GM18907 (cell line): ENCODE results near the gene C22orf39.

Experiments
- ATAC-seq: cut with Tn5 transposase; IDR thresholded peaks from one replicate; pipeline ENCODE4 v1.9.1; 2021; ENCODE audit warnings: mild to moderate bottlenecking, moderate library complexity; ENCODE audit not compliant: unreplicated experiment

C22orf39 gene

DNA sequence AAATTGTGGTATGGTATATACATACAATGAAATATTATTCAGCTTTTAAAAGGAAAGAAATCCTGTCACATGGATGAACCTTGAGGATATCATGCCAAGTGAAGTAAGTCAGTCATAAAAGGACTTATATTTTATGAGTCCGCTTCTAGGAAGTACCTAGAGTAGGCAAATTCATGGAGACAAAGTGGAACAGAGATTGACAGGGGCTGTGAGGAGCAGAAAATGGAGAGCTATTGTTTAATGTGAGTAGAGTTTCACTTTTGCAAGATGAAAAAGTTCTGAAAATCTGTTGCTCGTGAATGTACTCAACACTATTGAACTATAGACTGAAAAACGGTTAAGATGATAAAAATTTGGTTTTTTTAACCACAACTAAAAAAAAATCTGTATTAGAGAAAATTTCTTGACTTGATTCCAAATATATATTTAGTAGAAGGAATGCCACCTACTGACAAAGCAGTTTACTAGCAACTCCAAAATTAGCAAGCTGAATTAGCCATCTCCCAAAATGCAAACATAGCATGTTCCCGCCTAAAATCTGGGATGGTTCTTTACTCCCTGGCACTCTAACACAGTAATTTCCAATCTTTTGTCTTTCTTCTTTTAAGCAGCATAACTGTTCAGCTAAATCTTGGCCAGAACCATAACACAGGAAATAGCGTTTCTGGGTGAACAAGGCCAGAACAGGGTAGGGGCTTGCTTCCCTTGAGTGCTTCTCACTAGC, 30.0 kb upstream of the C22orf39 start:
- ATAC-seq = no peak

- ATAC-seq = no peak
Measured at GRCh38 chr22:19476023-19476422, 28.5 kb upstream of the C22orf39 start.

DNA sequence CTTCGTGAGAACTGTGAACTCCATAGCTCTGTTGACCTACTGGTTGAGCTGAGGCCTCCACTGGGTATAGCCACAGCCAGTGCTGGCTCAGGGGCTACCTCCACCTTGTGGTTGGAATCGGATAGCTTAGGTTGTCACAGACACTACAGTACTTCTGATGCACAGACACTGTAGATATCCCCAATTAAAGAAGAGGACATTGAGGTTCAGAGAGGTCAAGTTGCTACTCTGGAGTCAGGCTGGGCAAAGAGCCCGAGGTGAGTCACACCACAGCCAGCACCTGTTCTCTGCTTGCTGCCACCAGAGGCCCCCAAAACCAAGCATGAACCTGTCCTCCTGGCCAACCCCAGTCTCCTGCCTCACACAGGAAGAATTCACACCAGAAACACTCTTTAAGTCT, 26.1 kb upstream of the C22orf39 start:
- ATAC-seq = no peak

DNA sequence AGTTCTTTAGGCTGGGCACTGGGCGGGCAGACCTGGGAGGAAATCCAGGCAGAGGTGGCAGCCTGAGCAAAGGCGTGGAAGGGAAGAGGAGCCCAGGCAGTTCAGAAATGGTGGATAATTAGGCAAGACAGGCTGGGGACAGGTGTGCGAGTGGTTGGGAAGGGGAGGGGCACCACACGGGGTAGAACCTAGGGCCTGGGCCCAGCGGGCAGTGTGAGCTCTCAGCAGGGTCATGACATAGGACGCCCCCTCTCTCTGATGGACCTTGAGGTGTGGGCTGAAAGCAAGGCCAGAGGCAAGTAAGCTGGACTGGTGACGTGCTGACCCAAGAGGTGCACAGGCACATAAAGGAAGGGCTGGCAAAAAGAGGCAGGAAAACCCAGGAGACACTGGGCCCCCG, 24.7 kb upstream of the C22orf39 start:
- ATAC-seq = no peak

GRCh38 chr22:19471572-19471971, 24.1 kb upstream of the C22orf39 start:
- ATAC-seq = no peak

DNA sequence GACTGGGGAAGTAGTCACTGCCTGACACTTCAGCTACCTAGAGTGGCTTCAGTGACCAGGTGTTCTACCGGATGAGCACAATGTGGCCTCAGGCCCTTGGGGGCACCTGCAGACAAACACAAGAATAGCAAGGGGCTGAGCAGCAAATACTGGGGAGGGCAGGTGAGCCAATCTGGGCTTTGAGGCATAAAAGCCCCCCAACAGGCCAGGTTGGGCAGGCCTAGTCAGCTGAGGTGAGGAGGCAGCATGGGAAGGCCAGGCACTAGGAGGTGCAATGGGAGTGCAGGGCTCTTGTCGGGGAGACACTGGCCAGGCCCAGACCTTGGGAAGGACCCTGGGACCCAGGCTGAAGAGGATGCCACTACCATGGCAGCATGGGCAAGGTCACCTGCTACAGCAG, 22.5 kb upstream of the C22orf39 start:
- ATAC-seq = no peak

DNA sequence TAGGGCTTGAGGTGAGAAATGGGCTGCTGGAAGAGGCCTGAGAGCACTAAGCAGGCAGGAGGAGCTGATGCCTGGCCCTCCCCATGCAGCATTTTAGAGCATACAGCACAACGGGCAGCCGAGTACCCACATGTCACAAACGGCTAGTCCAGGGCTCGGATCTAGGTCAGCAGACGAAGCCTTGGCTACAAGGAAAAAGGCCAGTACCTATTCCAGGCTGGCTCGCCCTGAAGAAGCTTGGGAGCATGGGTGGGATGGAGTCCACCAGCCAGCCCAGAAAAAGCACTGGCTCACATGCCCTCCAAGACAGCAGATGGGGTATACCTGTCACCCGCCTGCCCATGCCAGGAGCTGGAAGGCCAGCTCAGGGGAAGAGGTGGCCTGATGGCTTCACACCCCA, 21.9 kb upstream of the C22orf39 start:
- ATAC-seq = no peak

DNA sequence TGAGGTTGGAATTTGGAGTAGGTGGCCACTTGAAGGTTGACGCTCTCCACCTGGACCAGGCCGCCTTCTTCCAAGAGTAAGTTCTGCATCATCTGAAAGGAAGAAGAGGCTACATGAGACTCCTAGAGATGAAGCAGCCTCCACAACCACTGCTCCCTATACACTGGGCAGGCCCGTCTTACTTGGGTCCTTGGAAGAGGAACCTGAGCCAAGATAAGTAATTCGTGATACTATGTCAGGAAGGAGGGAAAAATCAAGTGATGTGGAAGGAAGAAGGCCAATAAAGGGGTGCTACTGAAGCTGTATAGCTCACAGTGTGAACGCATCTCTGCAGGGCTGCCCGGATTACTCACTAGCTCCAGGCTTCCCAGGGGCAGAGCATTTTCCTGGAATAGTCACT, 20.4 kb upstream of the C22orf39 start:
- no peak for ATAC-seq

- ATAC-seq = no peak
Measured at GRCh38 chr22:19466848-19467752, 19.6 kb upstream of the C22orf39 start.

- no peak for ATAC-seq
Measured at GRCh38 chr22:19466126-19466716, 18.7 kb upstream of the C22orf39 start.

DNA sequence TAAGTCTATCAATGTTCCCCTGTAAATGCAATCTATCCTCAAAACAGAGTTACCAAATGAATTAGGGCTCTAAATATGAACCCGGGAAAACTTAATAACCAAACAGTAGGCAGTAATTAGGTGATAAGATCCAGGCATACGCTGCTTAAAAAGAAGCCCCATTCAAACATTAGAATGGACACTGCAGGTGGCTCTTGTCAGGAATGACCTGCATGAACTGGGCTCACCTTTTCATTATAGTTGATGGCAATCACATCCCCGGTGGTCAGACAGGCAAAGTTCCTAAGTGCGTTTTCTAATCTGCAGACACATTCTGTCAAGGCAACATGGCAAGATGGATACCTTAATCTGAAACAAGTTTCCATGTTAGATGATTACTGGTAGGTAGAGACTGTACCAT, 17.5 kb upstream of the C22orf39 start:
- no peak for ATAC-seq

GRCh38 chr22:19464546-19464945, 17.0 kb upstream of the C22orf39 start:
- ATAC-seq = no peak

DNA sequence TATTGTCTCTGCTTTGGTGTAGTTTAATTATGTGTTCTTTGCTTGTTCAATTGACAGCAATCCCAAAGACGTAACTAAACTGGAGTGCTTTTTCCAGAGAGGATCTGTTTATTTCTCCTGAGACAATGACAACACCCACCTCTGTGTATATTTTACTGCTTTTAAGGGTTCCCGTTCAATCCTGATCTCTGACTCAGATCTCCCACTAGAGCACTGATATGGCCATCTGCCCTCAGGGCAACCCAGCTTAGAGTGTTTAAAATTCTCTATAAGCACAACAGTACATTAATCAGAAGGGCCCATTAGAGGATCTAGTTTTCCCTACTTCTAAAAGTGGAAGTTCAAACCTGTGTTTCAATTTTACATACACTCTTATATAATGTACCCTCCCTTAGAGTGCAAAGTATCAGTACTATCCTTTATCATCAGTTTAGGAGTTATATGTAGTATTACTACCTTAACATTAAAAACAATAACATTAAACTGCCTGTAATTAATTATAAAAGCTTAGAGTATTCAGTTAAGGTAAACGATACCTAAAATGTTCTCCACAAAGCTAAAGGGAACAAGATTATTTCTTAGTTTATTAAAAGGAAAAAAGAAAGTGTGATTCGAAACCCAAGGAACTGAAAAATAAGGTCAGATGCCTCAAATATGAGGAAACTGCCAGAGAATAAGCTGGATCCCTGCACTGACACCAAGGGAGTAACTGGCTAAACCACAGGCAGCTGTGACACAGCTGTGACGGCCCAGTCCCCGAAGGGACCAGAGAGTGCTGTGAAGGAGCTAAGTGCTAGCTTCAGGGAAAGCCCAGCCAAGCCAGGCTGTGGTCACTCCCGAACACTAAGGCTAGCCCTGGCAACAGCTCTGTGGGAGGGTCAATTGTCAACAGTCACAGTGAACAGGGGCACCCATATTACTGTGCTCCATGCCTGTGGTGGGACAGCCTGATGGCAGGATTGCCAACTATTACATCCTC, 16.3 kb upstream of the C22orf39 start:
- no peak for ATAC-seq

- ATAC-seq = no peak
Measured at GRCh38 chr22:19463008-19463407, 15.5 kb upstream of the C22orf39 start.

GRCh38 chr22:19461506-19461905, 14.0 kb upstream of the C22orf39 start:
- ATAC-seq = no peak

GRCh38 chr22:19460036-19460435, 12.5 kb upstream of the C22orf39 start:
- ATAC-seq = no peak

DNA sequence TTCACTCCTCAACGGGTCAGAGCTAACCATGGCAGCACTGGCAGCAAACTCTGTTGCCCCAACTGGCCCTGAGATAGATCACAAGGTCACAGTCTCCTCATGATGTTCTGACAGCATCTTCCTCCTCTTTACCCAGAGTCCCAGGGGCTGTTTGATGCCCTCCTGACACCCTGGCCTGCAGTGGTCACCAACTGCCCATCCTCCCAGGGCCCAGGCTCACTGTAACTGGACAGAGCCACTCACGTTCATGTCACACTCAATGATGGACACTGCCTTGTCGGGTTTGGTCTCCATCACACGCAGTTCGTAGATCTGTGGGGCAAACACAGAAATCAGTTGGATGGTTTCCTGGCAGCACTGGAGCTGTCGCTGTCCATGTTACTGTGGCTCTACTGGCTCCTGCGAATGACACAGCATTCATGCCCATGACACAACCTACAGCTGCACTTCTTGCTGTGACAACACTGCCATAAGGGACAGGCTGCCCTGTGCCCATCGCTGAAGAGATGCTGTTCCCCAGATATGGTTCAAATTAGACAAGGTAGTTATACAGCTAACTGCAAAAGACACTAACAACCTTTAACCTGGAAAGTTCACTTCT, 10.4 kb upstream of the C22orf39 start:
- ATAC-seq = no peak

DNA sequence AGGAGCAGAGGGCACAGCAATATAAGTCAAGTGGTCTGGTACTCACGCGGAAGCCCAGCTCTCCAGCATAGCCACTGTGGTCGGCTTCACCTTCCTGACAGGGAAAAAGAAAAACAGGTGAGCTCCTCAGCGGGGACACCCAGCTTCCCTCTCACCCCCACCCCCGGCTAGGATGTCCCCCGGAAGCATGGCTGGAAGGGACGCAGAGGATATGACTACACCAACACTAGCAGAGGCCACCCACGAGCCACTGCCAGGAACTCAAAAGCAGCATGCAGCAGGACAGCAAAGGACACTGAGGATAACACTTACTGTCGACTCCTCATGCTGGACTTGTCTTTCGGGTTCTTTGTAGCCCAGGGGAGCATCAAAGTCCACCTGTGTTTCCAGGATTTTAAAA, 9.0 kb upstream of the C22orf39 start:
- no peak for ATAC-seq

- ATAC-seq = no peak
Measured at GRCh38 chr22:19455585-19456370, 8.3 kb upstream of the C22orf39 start.
